Astrocyte of the cerebellum (primary cell): ENCODE results near the gene TMEM161B.
A peak's percentile ranks its signal among the peaks of the same experiment; 100 is the strongest.

Experiments used
- DNase-seq: peaks from one replicate; pipeline ENCODE4 v3.0.0-alpha.2; 2011; ENCODE audit warnings: low read depth
- H3K4me3 ChIP-seq: 2 replicates; pipeline ENCODE4 v1.5.1; 2011; ENCODE audit warnings: mild to moderate bottlenecking, low read depth, low read length, moderate library complexity
- in situ Hi-C: cut with HindIII; loops from 2 replicates; pipeline ENCODE4 v1.10.0; 2017; ENCODE audit warnings: low sequenced_read_pairs
- TF ChIP-seq, protein P1 (sequence below): IDR thresholded peaks from 2 replicates; pipeline ENCODE4 v1.5.1; 2012; ENCODE audit warnings: low read length, low read depth, moderate library complexity, mild to moderate bottlenecking; ENCODE audit errors: missing control alignments

The TMEM161B gene

DNA sequence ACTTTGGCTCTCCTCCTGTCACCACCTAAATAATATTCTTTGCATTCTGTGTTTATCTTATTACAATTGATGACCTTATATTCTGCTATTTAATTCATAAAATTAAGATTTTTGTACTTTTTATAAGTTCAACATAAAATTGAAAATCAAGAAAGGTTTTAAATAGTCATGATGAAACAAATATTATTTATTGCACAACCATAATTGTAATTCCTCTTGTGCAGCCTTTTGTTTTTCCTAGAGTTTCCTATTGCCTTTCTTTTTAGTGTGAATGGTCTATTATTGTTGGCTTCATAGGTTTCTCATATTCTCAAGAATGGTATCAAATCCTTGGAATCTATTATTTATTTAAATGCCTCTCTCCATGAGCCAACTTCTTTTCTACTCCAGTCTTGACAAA, 117.9 kb downstream of the TMEM161B start:
- in situ Hi-C loops = no loop called here
- no peak overlapping the region for H3K4me3 ChIP-seq
- no peak for DNase-seq
- TF ChIP-seq, protein P1, sequence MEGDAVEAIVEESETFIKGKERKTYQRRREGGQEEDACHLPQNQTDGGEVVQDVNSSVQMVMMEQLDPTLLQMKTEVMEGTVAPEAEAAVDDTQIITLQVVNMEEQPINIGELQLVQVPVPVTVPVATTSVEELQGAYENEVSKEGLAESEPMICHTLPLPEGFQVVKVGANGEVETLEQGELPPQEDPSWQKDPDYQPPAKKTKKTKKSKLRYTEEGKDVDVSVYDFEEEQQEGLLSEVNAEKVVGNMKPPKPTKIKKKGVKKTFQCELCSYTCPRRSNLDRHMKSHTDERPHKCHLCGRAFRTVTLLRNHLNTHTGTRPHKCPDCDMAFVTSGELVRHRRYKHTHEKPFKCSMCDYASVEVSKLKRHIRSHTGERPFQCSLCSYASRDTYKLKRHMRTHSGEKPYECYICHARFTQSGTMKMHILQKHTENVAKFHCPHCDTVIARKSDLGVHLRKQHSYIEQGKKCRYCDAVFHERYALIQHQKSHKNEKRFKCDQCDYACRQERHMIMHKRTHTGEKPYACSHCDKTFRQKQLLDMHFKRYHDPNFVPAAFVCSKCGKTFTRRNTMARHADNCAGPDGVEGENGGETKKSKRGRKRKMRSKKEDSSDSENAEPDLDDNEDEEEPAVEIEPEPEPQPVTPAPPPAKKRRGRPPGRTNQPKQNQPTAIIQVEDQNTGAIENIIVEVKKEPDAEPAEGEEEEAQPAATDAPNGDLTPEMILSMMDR = no peak

GRCh38 chr5:88145611-88146467, 122.8 kb downstream of the TMEM161B start:
- DNase-seq = no peak
- in situ Hi-C loops = loop anchor here (10.0 kb wide), 1 partner anchor 119 kb away; the partner anchor contains the start of gene TMEM161B
- TF ChIP-seq, protein P1 = no peak
- H3K4me3 ChIP-seq = peak overlapping the region; percentile 22

- peak overlapping the region; percentile 22 for H3K4me3 ChIP-seq
- in situ Hi-C loops = loop anchor here (10.0 kb wide), 1 partner anchor 120 kb away; the partner anchor contains the start of gene TMEM161B
- TF ChIP-seq, protein P1 = no peak
- no peak for DNase-seq
These were observed 123.4 kb downstream of the TMEM161B start for GRCh38 chr5:88145221-88145610.
